COLO829 (cell line): ENCODE results near the gene CHSY1.

Source experiments
- DNase-seq: peaks from one replicate; pipeline ENCODE4 v3.0.0; 2012; ENCODE audit warnings: low spot score

The CHSY1 gene

GRCh38 chr15:101209285-101209845 lies 42.5 kb downstream of the CHSY1 start:
- no peak for DNase-seq

GRCh38 chr15:101207867-101208288 lies 44.0 kb downstream of the CHSY1 start:
- DNase-seq = no peak

GRCh38 chr15:101206176-101206591 lies 45.7 kb downstream of the CHSY1 start:
- no peak for DNase-seq

GRCh38 chr15:101204739-101205535 lies 46.9 kb downstream of the CHSY1 start:
- DNase-seq = no peak

GRCh38 chr15:101203607-101204189 lies 48.1 kb downstream of the CHSY1 start:
- no peak for DNase-seq

- no peak for DNase-seq
Observed at GRCh38 chr15:101203029-101203573, 48.7 kb downstream of the CHSY1 start.

GRCh38 chr15:101201411-101202174 lies 50.3 kb downstream of the CHSY1 start:
- peak; percentile 73 for DNase-seq

GRCh38 chr15:101200181-101200580 lies 51.7 kb downstream of the CHSY1 start:
- DNase-seq = no peak

- no peak for DNase-seq
Observed at GRCh38 chr15:101198800-101199199, 53.0 kb downstream of the CHSY1 start.

- DNase-seq = no peak
Observed at GRCh38 chr15:101198031-101198575, 53.7 kb downstream of the CHSY1 start.

- no peak for DNase-seq
Observed at GRCh38 chr15:101194546-101195125, 57.2 kb downstream of the CHSY1 start.

- DNase-seq = no peak
Observed at GRCh38 chr15:101193806-101194545, 57.9 kb downstream of the CHSY1 start.

GRCh38 chr15:101193120-101193644 lies 58.7 kb downstream of the CHSY1 start:
- no peak for DNase-seq

GRCh38 chr15:101192081-101192480 lies 59.8 kb downstream of the CHSY1 start:
- DNase-seq = no peak

GRCh38 chr15:101191242-101191641 lies 60.6 kb downstream of the CHSY1 start:
- no peak for DNase-seq

GRCh38 chr15:101190092-101190595 lies 61.7 kb downstream of the CHSY1 start:
- no peak for DNase-seq

GRCh38 chr15:101189409-101190091 lies 62.3 kb downstream of the CHSY1 start:
- no peak for DNase-seq

GRCh38 chr15:101188637-101189408 lies 63.0 kb downstream of the CHSY1 start:
- no peak for DNase-seq
